ENCODE data around the gene SCEL. TPM values are rescaled to one million over a fixed set of nuclear protein-coding genes. Genes with fewer than 3 reads are reported as not detected.
A peak's percentile ranks its signal among the peaks of the same experiment; 100 is the strongest.

SCEL gene
- total RNA-seq, 1 donor from 2014 or later, result not detected

GRCh38 chr13:77583581-77583980 lies 48.1 kb downstream of the SCEL start:
- Mint-ChIP-seq H3K4me1 (ENCODE audit: low read depth, unreplicated experiment) (peaks cover 15% of the 10 kb centered on the region), H3K36me3 (ENCODE audit: unreplicated experiment) (no peaks in the 10 kb centered on the region), H3K4me3 (ENCODE audit: unreplicated experiment) (no peak overlapping the region), H3K9me3 (ENCODE audit: unreplicated experiment) (no peaks in the 10 kb centered on the region), H3K27me3 (ENCODE audit: unreplicated experiment) (no peaks in the 10 kb centered on the region), H3K27ac (ENCODE audit: unreplicated experiment) (no peak overlapping the region)
- no peak for TF ChIP-seq CTCF (IDR thresholded peaks at IDR 0.05; ENCODE audit: partially characterized antibody, unreplicated experiment)
- no peak for DNase-seq

GRCh38 chr13:77584106-77584505 lies 48.6 kb downstream of the SCEL start:
- Mint-ChIP-seq H3K4me1 (ENCODE audit: low read depth, unreplicated experiment) (peaks cover 13% of the 10 kb centered on the region), H3K36me3 (ENCODE audit: unreplicated experiment) (no peaks in the 10 kb centered on the region)

GRCh38 chr13:77595166-77595810 lies 59.8 kb downstream of the SCEL start:
- no peak for DNase-seq
- H3K4me3 Mint-ChIP-seq (ENCODE audit: unreplicated experiment), result peak overlapping the region; percentile 7

More at GRCh38 chr13:77584106-77584505, 48.6 kb downstream of the SCEL start:
- H3K4me3 Mint-ChIP-seq (ENCODE audit: unreplicated experiment), result no peak overlapping the region
- no peak for DNase-seq
- H3K27ac Mint-ChIP-seq (ENCODE audit: unreplicated experiment), result no peak overlapping the region
- TF ChIP-seq CTCF (IDR thresholded peaks at IDR 0.05; ENCODE audit: partially characterized antibody, unreplicated experiment), result no peak
- no peaks in the 10 kb centered on the region for H3K27me3 Mint-ChIP-seq (ENCODE audit: unreplicated experiment)
- no peaks in the 10 kb centered on the region for H3K9me3 Mint-ChIP-seq (ENCODE audit: unreplicated experiment)

GRCh38 chr13:77596777-77597176 lies 61.3 kb downstream of the SCEL start:
- no peak for TF ChIP-seq CTCF (IDR thresholded peaks at IDR 0.05; ENCODE audit: partially characterized antibody, unreplicated experiment)
- Mint-ChIP-seq H3K36me3 (ENCODE audit: unreplicated experiment) (no peaks in the 10 kb centered on the region), H3K4me1 (ENCODE audit: low read depth, unreplicated experiment) (peaks cover 28% of the 10 kb centered on the region), H3K9me3 (ENCODE audit: unreplicated experiment) (peaks cover 6% of the 10 kb centered on the region), H3K4me3 (ENCODE audit: unreplicated experiment) (no peak overlapping the region), H3K27me3 (ENCODE audit: unreplicated experiment) (peaks cover 4% of the 10 kb centered on the region), H3K27ac (ENCODE audit: unreplicated experiment) (no peak overlapping the region)
- DNase-seq, result no peak

More at GRCh38 chr13:77595166-77595810, 59.8 kb downstream of the SCEL start:
- Mint-ChIP-seq H3K27ac (ENCODE audit: unreplicated experiment) (peak overlapping the region; percentile 25), H3K27me3 (ENCODE audit: unreplicated experiment) (peaks cover 4% of the 10 kb centered on the region), H3K36me3 (ENCODE audit: unreplicated experiment) (no peaks in the 10 kb centered on the region), H3K4me1 (ENCODE audit: low read depth, unreplicated experiment) (peaks cover 28% of the 10 kb centered on the region), H3K9me3 (ENCODE audit: unreplicated experiment) (peaks cover 6% of the 10 kb centered on the region)
- no peak for TF ChIP-seq CTCF (IDR thresholded peaks at IDR 0.05; ENCODE audit: partially characterized antibody, unreplicated experiment)

GRCh38 chr13:77599351-77599750 lies 63.8 kb downstream of the SCEL start:
- peaks cover 3% of the 10 kb centered on the region for H3K9me3 Mint-ChIP-seq (ENCODE audit: unreplicated experiment)
- no peak overlapping the region for H3K27ac Mint-ChIP-seq (ENCODE audit: unreplicated experiment)
- no peaks in the 10 kb centered on the region for H3K36me3 Mint-ChIP-seq (ENCODE audit: unreplicated experiment)
- peaks cover 25% of the 10 kb centered on the region for H3K4me1 Mint-ChIP-seq (ENCODE audit: low read depth, unreplicated experiment)
- DNase-seq, result no peak
- TF ChIP-seq CTCF (IDR thresholded peaks at IDR 0.05; ENCODE audit: partially characterized antibody, unreplicated experiment), result no peak
- peaks cover 2% of the 10 kb centered on the region for H3K27me3 Mint-ChIP-seq (ENCODE audit: unreplicated experiment)
- H3K4me3 Mint-ChIP-seq (ENCODE audit: unreplicated experiment), result peak overlapping the region; percentile 20

All from glutamatergic neuron (in vitro differentiated cells).